PFSK-1 (cell line): Measurements from ENCODE around the gene NHLRC2.

Experiments
- POLR2AphosphoS5 ChIP-seq: IDR thresholded peaks from 2 replicates; pipeline ENCODE4 v1.6.1; 2012; ENCODE audit warnings: low read depth, mild to moderate bottlenecking, control low read depth, low read length, moderate library complexity
- REST ChIP-seq, 2 experiments: IDR thresholded peaks; 2 replicates each; pipeline versions ENCODE4 v1.6.1 to v1.8.0; 2011 to 2012; ENCODE audit warnings: low read depth in 2 of 2, low read length in 2 of 2, control low read depth in 1 of 2, inconsistent platforms in 1 of 2, mild to moderate bottlenecking in 1 of 2, moderate library complexity in 1 of 2; ENCODE audit not compliant: insufficient read depth in 1 of 2

GRCh38 chr10:113958631-113959382 is 104.3 kb downstream of the NHLRC2 start:
- TF ChIP-seq POLR2AphosphoS5: no peak
- no peak for TF ChIP-seq REST (IDR thresholded peaks at IDR 0.05; ENCODE audit: insufficient read depth in 1 of 2, low read depth in 2 of 2, low read length in 2 of 2)
